Kidney epithelial cell (primary cell): ENCODE results near the gene MAPK10. TPM values are rescaled to one million over a fixed set of nuclear protein-coding genes. Genes with fewer than 3 reads are reported as not detected.

Experiments used
- DNase-seq: peaks from one replicate; pipeline ENCODE4 v3.0.0-alpha.2; 2010; ENCODE audit warnings: low read depth
- H3K27me3 ChIP-seq: 2 replicates; pipeline ENCODE4 v1.6.0; 2011; ENCODE audit warnings: low read length; ENCODE audit not compliant: control insufficient read depth, insufficient read depth
- H3K36me3 ChIP-seq: 2 replicates; pipeline ENCODE4 v1.5.1; 2011; ENCODE audit warnings: low read length; ENCODE audit not compliant: control insufficient read depth, insufficient read depth
- H3K4me3 ChIP-seq: 2 replicates; pipeline ENCODE4 v1.5.1; 2011; ENCODE audit warnings: low read depth, mild to moderate bottlenecking, control low read depth, low read length
- total RNA-seq: library from RNA; depleted of rRNA; stranded (reverse); fragments of >200 nt; gene quantifications from 2 replicates; pipeline ENCODE4 v1.2.3, GENCODE V29; 2015
- TF ChIP-seq, protein P1 (sequence below): IDR thresholded peaks from 2 replicates; pipeline ENCODE4 v1.5.1; 2011; ENCODE audit warnings: mild to moderate bottlenecking, moderate library complexity, low read length, control low read depth, inconsistent platforms; ENCODE audit not compliant: insufficient read depth, poor library complexity, severe bottlenecking

MAPK10 gene
- total RNA-seq, 1 donor from 2014 or later, result 2.7 TPM

DNA sequence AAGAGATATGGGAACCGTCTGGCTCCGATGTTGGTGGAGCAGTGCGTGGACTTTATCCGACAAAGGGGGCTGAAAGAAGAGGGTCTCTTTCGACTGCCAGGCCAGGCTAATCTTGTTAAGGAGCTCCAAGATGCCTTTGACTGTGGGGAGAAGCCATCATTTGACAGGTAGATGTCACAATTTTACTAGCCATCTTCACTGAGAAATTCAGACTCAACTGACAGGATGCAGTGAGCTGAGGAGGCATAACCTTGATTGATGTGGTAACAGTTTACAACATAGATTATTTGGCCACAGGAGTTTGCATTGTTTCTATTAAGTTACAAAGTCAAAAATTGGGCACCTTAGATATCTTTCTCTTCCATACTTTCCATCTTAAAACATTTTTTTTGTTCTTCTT is 417.7 kb downstream of the MAPK10 start:
- no peaks in the 10 kb centered on the region for H3K27me3 ChIP-seq
- H3K36me3 ChIP-seq, result no peaks in the 10 kb centered on the region
- H3K4me3 ChIP-seq, result no peak overlapping the region
- no peak for DNase-seq
- TF ChIP-seq, protein P1, sequence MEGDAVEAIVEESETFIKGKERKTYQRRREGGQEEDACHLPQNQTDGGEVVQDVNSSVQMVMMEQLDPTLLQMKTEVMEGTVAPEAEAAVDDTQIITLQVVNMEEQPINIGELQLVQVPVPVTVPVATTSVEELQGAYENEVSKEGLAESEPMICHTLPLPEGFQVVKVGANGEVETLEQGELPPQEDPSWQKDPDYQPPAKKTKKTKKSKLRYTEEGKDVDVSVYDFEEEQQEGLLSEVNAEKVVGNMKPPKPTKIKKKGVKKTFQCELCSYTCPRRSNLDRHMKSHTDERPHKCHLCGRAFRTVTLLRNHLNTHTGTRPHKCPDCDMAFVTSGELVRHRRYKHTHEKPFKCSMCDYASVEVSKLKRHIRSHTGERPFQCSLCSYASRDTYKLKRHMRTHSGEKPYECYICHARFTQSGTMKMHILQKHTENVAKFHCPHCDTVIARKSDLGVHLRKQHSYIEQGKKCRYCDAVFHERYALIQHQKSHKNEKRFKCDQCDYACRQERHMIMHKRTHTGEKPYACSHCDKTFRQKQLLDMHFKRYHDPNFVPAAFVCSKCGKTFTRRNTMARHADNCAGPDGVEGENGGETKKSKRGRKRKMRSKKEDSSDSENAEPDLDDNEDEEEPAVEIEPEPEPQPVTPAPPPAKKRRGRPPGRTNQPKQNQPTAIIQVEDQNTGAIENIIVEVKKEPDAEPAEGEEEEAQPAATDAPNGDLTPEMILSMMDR, result no peak

DNA sequence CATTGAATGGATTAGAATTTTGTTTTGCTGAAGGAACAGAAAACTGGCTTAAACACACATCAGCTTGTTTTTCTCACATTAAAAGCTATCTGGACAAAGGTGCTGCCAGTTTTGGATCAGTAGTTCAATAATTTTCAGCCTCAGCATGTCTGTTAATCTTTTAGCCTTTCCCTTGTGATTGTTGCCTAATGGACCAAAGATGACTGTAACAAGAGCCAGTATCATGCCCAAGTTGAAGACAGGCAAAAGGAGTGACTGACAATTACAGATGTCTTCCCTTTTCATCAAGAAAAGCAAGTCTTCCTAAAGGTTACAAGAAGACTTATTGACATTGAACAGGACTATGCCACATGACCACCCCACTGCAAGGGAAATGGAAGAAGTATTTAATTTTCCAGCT is 419.7 kb downstream of the MAPK10 start:
- Histone ChIP-seq H3K4me3 (no peak overlapping the region), H3K27me3 (no peaks in the 10 kb centered on the region), H3K36me3 (no peaks in the 10 kb centered on the region)
- DNase-seq, result no peak
- TF ChIP-seq, protein P1, result no peak

Other genes with a start within 250 kb of the MAPK10 start
- gene PTPN13, start 234.3 kb upstream of the MAPK10 start, total RNA-seq, result 18.9 and 20.1 TPM in 2 replicates